Prostate gland (tissue), 2 donors: ENCODE data around the gene RNF123.

ENCODE experiments used
- CTCF ChIP-seq, 4 experiments: fragments of 200-600 bp in 2 of 4; fragments of 450-650 bp in 2 of 4; sonication (generic) in 2 of 4; IDR thresholded peaks; 1 replicate in 3 of 4; 2 replicates in 1 of 4; pipeline ENCODE4 v1.5.1; 2016 to 2019; ENCODE audit warnings: antibody characterized with exemption in 4 of 4, mild to moderate bottlenecking in 2 of 4, moderate library complexity in 2 of 4
- POLR2A ChIP-seq: fragments of 450-650 bp; IDR thresholded peaks from one replicate; pipeline ENCODE4 v1.6.1; 2016; ENCODE audit warnings: antibody characterized with exemption, mild to moderate bottlenecking
- POLR2AphosphoS5 ChIP-seq: sonication (generic); formaldehyde crosslinking; IDR thresholded peaks from one replicate; pipeline ENCODE4 v1.6.1; 2017; ENCODE audit warnings: antibody characterized with exemption

GRCh38 chr3:49659756-49660155 lies 29.6 kb upstream of the RNF123 start:
- no peak for TF ChIP-seq CTCF (IDR thresholded peaks at IDR 0.05)
- TF ChIP-seq POLR2A = no peak
- TF ChIP-seq POLR2AphosphoS5 = no peak
